SU-DHL-6 (cell line): ENCODE measurements around the gene SYTL3.

ENCODE experiments used
- H2AFZ ChIP-seq: fragments of 200-600 bp; sonication (generic); 2 replicates; pipeline ENCODE4 v1.6.1; 2014; ENCODE audit warnings: low read depth, mild to moderate bottlenecking, moderate library complexity, mixed read lengths, antibody characterized with exemption, low read length; ENCODE audit not compliant: severe bottlenecking
- H3F3A ChIP-seq: fragments of 200-600 bp; shearing (Covaris generic); 2 replicates; pipeline ENCODE4 v1.6.0; 2016; ENCODE audit warnings: antibody characterized with exemption, mild to moderate bottlenecking; ENCODE audit not compliant: insufficient read depth
- H3K27ac ChIP-seq: fragments of 200-600 bp; sonication (generic); 2 replicates; pipeline ENCODE4 v1.5.1; 2016; ENCODE audit warnings: low read depth, mild to moderate bottlenecking, low read length, moderate library complexity, mixed read lengths
- H3K27me3 ChIP-seq: fragments of 200-600 bp; sonication (generic), shearing (Covaris generic); 2 replicates; pipeline ENCODE4 v1.6.0; 2014; ENCODE audit warnings: mild to moderate bottlenecking, low read length
- H3K36me3 ChIP-seq: fragments of 200-600 bp; sonication (generic); 2 replicates; pipeline ENCODE4 v1.6.1; 2014; ENCODE audit warnings: mild to moderate bottlenecking, low read length, mixed read lengths
- H3K4me2 ChIP-seq: fragments of 300-600, 200-600 bp; shearing (Covaris generic), sonication (generic); 2 replicates; pipeline ENCODE4 v1.6.0; 2014; ENCODE audit warnings: low read length, low read depth, mild to moderate bottlenecking; ENCODE audit not compliant: poor library complexity, severe bottlenecking
- H3K4me3 ChIP-seq: fragments of 200-600 bp; sonication (generic); 2 replicates; pipeline ENCODE4 v1.5.1; 2014; ENCODE audit warnings: antibody characterized with exemption, low read length, mild to moderate bottlenecking, mixed read lengths; ENCODE audit not compliant: insufficient read depth, poor library complexity, severe bottlenecking
- H3K79me2 ChIP-seq: fragments of 200-600 bp; sonication (generic); 2 replicates; pipeline ENCODE4 v1.6.1; 2014; ENCODE audit warnings: mild to moderate bottlenecking, low read length, moderate library complexity; ENCODE audit not compliant: insufficient read depth
- H3K9ac ChIP-seq: fragments of 200-600 bp; sonication (generic); 2 replicates; pipeline ENCODE4 v1.7.0; 2014; ENCODE audit warnings: mild to moderate bottlenecking, low read length
- H3K9me2 ChIP-seq: fragments of 200-600 bp; sonication (generic); replicated peaks from 2 replicates; pipeline ENCODE4 v1.6.1; 2014; ENCODE audit warnings: low read length; ENCODE audit not compliant: insufficient read depth
- H3K9me3 ChIP-seq: fragments of 200-600 bp; sonication (generic); 2 replicates; pipeline ENCODE4 v1.6.1; 2014; ENCODE audit warnings: low read length, mixed read lengths; ENCODE audit not compliant: insufficient read depth
- H4K20me1 ChIP-seq: fragments of 200-600 bp; sonication (generic); 2 replicates; pipeline ENCODE4 v1.6.1; 2014; ENCODE audit warnings: low read depth, mild to moderate bottlenecking, antibody characterized with exemption, low read length, moderate library complexity, mixed read lengths
- CTCF ChIP-seq: fragments of 200-600 bp; sonication (generic); IDR thresholded peaks from one replicate; pipeline ENCODE4 v1.5.1; 2017; ENCODE audit warnings: antibody characterized with exemption, mild to moderate bottlenecking, low read length, moderate library complexity; ENCODE audit not compliant: insufficient read depth, poor library complexity, severe bottlenecking
- EZH2phosphoT487 ChIP-seq: fragments of 200-600 bp; sonication (generic), shearing (Covaris generic); conservative IDR thresholded peaks from 2 replicates; pipeline ENCODE4 v1.6.1; 2018; ENCODE audit warnings: mild to moderate bottlenecking, antibody characterized with exemption, low read length, moderate library complexity, mixed read lengths

Gene SYTL3

GRCh38 chr6:158626360-158627167, 23.3 kb upstream of the SYTL3 start:
- Histone ChIP-seq H3K4me3 (no peak overlapping the region), H3K9ac (no peak overlapping the region), H3K36me3 (no peaks in the 10 kb centered on the region), H3K9me3 (no peaks in the 10 kb centered on the region), H3K79me2 (no peaks in the 10 kb centered on the region), H3F3A (no peaks in the 10 kb centered on the region), H3K9me2 (no peaks in the 10 kb centered on the region), H4K20me1 (no peaks in the 10 kb centered on the region), H3K27ac (no peak overlapping the region), H3K27me3 (no peaks in the 10 kb centered on the region), H3K4me2 (no peak overlapping the region), H2AFZ (no peak overlapping the region)
- TF ChIP-seq EZH2phosphoT487: no peak
- TF ChIP-seq CTCF: no peak

- TF ChIP-seq EZH2phosphoT487 (no peak), CTCF (no peak)
- H3K27me3 ChIP-seq: no peaks in the 10 kb centered on the region
- H3K79me2 ChIP-seq: no peaks in the 10 kb centered on the region
- no peak overlapping the region for H2AFZ ChIP-seq
- no peak overlapping the region for H3K27ac ChIP-seq
- H3K9me2 ChIP-seq: no peaks in the 10 kb centered on the region
- no peak overlapping the region for H3K4me3 ChIP-seq
- no peak overlapping the region for H3K9ac ChIP-seq
- no peaks in the 10 kb centered on the region for H3K36me3 ChIP-seq
- no peak overlapping the region for H3K4me2 ChIP-seq
- H3K9me3 ChIP-seq: no peaks in the 10 kb centered on the region
- H3F3A ChIP-seq: no peaks in the 10 kb centered on the region
- no peaks in the 10 kb centered on the region for H4K20me1 ChIP-seq
Measured at GRCh38 chr6:158627168-158627939, 22.5 kb upstream of the SYTL3 start.

- Histone ChIP-seq H3K4me2 (no peak overlapping the region), H3K4me3 (no peak overlapping the region), H3K79me2 (no peaks in the 10 kb centered on the region), H3K27ac (no peak overlapping the region), H4K20me1 (no peaks in the 10 kb centered on the region), H3F3A (no peaks in the 10 kb centered on the region), H3K9ac (no peak overlapping the region), H3K27me3 (no peaks in the 10 kb centered on the region), H3K36me3 (no peaks in the 10 kb centered on the region), H3K9me3 (no peaks in the 10 kb centered on the region), H3K9me2 (no peaks in the 10 kb centered on the region), H2AFZ (no peak overlapping the region)
- TF ChIP-seq CTCF (no peak), EZH2phosphoT487 (no peak)
Measured at GRCh38 chr6:158627940-158628211, 22.0 kb upstream of the SYTL3 start.
